WTC11 (cell line): ENCODE measurements around the gene RRAD. TPM values are rescaled to one million over a fixed set of nuclear protein-coding genes. Genes with fewer than 3 reads are reported as not detected.

Experiments
- ATAC-seq: fragments of 200-7000 bp; cut with Tn5 transposase; 2 replicates; pipeline ENCODE4 v1.10.0; 2021; ENCODE audit warnings: mild to moderate bottlenecking, moderate library complexity
- CTCF ChIA-PET: fragments of 300-600 bp; sonication (Branson Sonifier 250); formaldehyde crosslinking; loops from one replicate; lab custom pipeline; 2021; ENCODE audit warnings: antibody characterized with exemption; lab: Charles Lee
- POLR2A ChIA-PET: fragments of 350-600 bp; sonication (Branson Sonifier 250); formaldehyde crosslinking; loops from one replicate; lab custom pipeline; 2021; ENCODE audit warnings: antibody characterized with exemption; lab: Charles Lee
- DNase-seq: peaks from one replicate; pipeline ENCODE4 v3.0.0; 2021; ENCODE audit warnings: low spot score
- H3K27ac Mint-ChIP-seq: 2 replicates; pipeline ENCODE4 v1.8.0; 2021; ENCODE audit warnings: mixed read lengths
- H3K27me3 Mint-ChIP-seq: 2 replicates; pipeline ENCODE4 v1.8.0; 2021; ENCODE audit warnings: low read depth, mild to moderate bottlenecking, moderate library complexity, mixed read lengths
- H3K36me3 Mint-ChIP-seq: 2 replicates; pipeline ENCODE4 v1.8.0; 2021; ENCODE audit warnings: mixed read lengths
- H3K4me1 Mint-ChIP-seq: 2 replicates; pipeline ENCODE4 v1.8.0; 2022; ENCODE audit warnings: mixed read lengths
- H3K4me3 Mint-ChIP-seq: 2 replicates; pipeline ENCODE4 v1.8.0; 2021; ENCODE audit warnings: mild to moderate bottlenecking, moderate library complexity, mixed read lengths
- H3K9me3 Mint-ChIP-seq: 2 replicates; pipeline ENCODE4 v1.8.0; 2021; ENCODE audit warnings: mixed read lengths
- FOXJ3 ChIP-seq: sonication (generic); formaldehyde crosslinking; IDR thresholded peaks from 2 replicates; pipeline ENCODE4 v1.9.0; 2021; ENCODE audit warnings: missing genetic modification reagents, mild to moderate bottlenecking, borderline replicate concordance
- MYBL2 ChIP-seq: sonication (generic); formaldehyde crosslinking; IDR thresholded peaks from 2 replicates; pipeline ENCODE4 v1.8.1; 2023; ENCODE audit warnings: mild to moderate bottlenecking, moderate library complexity, missing genetic modification reagents
- NFYB ChIP-seq: sonication (generic); formaldehyde crosslinking; conservative IDR thresholded peaks from 2 replicates; pipeline ENCODE4 v1.8.0; 2022; ENCODE audit warnings: low read depth, missing genetic modification reagents
- NR1H2 ChIP-seq: sonication (generic); formaldehyde crosslinking; IDR thresholded peaks from 2 replicates; pipeline ENCODE4 v1.9.0; 2021; ENCODE audit warnings: mild to moderate bottlenecking, moderate library complexity, missing genetic modification reagents
- OVOL2 ChIP-seq: fragments of 250-450 bp; sonication (Bioruptor Pico); IDR thresholded peaks from 2 replicates; pipeline ENCODE4 v1.9.0; 2021; ENCODE audit warnings: mild to moderate bottlenecking, borderline replicate concordance
- RELA ChIP-seq: sonication (generic); formaldehyde crosslinking; IDR thresholded peaks from 2 replicates; pipeline ENCODE4 v1.8.1; 2022; ENCODE audit warnings: missing genetic modification reagents, mild to moderate bottlenecking, borderline replicate concordance
- TEAD1 ChIP-seq: sonication (generic); formaldehyde crosslinking; IDR thresholded peaks from 2 replicates; pipeline ENCODE4 v1.8.0; 2022; ENCODE audit warnings: mild to moderate bottlenecking, missing genetic modification reagents
- total RNA-seq: library from RNA; stranded (reverse); gene quantifications from 3 replicates; pipeline ENCODE4 v1.2.3, GENCODE V29; 2021
- TF ChIP-seq, protein P1 (sequence below): fragments of 250-450 bp; sonication (Bioruptor Pico); IDR thresholded peaks from 2 replicates; pipeline ENCODE4 v1.9.0; 2021; ENCODE audit warnings: mild to moderate bottlenecking
- TF ChIP-seq, protein P2 (sequence below): sonication (generic); formaldehyde crosslinking; IDR thresholded peaks from 2 replicates; pipeline ENCODE4 v1.8.0; 2022; ENCODE audit warnings: missing genetic modification reagents
- TF ChIP-seq, protein P3 (sequence below): sonication (generic); formaldehyde crosslinking; IDR thresholded peaks from 2 replicates; pipeline ENCODE4 v1.8.1; 2022; ENCODE audit warnings: low read depth, mild to moderate bottlenecking, moderate library complexity, missing genetic modification reagents, borderline replicate concordance
- TF ChIP-seq, protein P4 (sequence below): sonication (generic); formaldehyde crosslinking; IDR thresholded peaks from 2 replicates; pipeline ENCODE4 v1.8.1; 2022; ENCODE audit warnings: missing genetic modification reagents, borderline replicate concordance
- TF ChIP-seq, protein P5 (sequence below): fragments of 250-450 bp; sonication (Bioruptor Pico); IDR thresholded peaks from 2 replicates; pipeline ENCODE4 v1.9.0; 2021; ENCODE audit warnings: mild to moderate bottlenecking, borderline replicate concordance

Gene RRAD
- total RNA-seq, 1 experiment from 2014 or later = 0.52 TPM

DNA sequence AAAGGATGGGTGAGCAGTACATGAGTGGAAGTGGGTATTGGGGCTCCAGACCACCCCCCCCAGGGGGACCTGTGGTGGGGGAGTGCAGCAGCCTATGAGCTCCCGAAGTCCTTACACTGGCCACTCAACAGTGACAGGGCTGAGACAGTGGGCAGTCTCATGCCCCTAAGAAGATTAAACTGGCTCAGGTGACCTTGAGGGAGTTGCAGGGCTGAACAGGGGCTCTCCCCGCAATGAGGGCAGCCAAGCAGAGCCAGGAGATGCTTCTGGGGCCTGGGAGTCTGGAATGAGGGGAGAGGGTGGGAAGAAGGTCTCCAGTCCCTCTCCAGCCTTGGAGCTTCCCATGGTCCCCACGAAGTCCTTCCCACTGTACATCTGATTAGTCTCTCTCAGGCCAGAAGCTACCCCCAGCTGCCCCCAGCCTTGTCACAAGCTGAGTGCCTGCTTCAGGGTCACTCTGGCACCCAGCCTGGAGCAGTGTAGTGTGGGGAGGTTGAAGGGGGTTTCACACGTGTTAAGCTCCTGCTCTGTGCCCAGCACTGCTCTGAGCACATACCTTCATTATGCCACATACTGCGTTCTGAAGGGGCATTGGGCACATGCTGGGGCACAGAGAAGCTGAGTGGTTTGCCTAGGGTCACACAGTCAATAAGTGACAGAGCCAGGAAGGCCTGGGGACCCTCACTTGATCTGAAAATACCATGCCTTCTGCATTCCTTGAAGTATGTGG, 5.6 kb downstream of the RRAD start:
- H3K36me3 Mint-ChIP-seq = no peaks in the 10 kb centered on the region
- ChIA-PET POLR2A (no interaction called here), CTCF (interaction anchor here (0.8 to 6.0 kb wide), 8 partner anchors 9 to 311 kb away, joined by 3 to 38 read pairs (median 5); partner anchors contain the start of genes CES3 and NAE1)
- TF ChIP-seq FOXJ3 (no peak), OVOL2 (CRISPR knock-in tag) (no peak), MYBL2 (CRISPR knock-in tag) (no peak), NR1H2 (CRISPR knock-in tag) (no peak), TEAD1 (CRISPR knock-in tag) (no peak)
- TF ChIP-seq, protein P1, sequence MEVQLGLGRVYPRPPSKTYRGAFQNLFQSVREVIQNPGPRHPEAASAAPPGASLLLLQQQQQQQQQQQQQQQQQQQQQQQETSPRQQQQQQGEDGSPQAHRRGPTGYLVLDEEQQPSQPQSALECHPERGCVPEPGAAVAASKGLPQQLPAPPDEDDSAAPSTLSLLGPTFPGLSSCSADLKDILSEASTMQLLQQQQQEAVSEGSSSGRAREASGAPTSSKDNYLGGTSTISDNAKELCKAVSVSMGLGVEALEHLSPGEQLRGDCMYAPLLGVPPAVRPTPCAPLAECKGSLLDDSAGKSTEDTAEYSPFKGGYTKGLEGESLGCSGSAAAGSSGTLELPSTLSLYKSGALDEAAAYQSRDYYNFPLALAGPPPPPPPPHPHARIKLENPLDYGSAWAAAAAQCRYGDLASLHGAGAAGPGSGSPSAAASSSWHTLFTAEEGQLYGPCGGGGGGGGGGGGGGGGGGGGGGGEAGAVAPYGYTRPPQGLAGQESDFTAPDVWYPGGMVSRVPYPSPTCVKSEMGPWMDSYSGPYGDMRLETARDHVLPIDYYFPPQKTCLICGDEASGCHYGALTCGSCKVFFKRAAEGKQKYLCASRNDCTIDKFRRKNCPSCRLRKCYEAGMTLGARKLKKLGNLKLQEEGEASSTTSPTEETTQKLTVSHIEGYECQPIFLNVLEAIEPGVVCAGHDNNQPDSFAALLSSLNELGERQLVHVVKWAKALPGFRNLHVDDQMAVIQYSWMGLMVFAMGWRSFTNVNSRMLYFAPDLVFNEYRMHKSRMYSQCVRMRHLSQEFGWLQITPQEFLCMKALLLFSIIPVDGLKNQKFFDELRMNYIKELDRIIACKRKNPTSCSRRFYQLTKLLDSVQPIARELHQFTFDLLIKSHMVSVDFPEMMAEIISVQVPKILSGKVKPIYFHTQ (CRISPR knock-in tag) = no peak
- TF ChIP-seq, protein P2, sequence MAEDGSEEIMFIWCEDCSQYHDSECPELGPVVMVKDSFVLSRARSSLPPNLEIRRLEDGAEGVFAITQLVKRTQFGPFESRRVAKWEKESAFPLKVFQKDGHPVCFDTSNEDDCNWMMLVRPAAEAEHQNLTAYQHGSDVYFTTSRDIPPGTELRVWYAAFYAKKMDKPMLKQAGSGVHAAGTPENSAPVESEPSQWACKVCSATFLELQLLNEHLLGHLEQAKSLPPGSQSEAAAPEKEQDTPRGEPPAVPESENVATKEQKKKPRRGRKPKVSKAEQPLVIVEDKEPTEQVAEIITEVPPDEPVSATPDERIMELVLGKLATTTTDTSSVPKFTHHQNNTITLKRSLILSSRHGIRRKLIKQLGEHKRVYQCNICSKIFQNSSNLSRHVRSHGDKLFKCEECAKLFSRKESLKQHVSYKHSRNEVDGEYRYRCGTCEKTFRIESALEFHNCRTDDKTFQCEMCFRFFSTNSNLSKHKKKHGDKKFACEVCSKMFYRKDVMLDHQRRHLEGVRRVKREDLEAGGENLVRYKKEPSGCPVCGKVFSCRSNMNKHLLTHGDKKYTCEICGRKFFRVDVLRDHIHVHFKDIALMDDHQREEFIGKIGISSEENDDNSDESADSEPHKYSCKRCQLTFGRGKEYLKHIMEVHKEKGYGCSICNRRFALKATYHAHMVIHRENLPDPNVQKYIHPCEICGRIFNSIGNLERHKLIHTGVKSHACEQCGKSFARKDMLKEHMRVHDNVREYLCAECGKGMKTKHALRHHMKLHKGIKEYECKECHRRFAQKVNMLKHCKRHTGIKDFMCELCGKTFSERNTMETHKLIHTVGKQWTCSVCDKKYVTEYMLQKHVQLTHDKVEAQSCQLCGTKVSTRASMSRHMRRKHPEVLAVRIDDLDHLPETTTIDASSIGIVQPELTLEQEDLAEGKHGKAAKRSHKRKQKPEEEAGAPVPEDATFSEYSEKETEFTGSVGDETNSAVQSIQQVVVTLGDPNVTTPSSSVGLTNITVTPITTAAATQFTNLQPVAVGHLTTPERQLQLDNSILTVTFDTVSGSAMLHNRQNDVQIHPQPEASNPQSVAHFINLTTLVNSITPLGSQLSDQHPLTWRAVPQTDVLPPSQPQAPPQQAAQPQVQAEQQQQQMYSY (CRISPR knock-in tag) = no peak
- H3K4me1 Mint-ChIP-seq = no peaks in the 10 kb centered on the region
- no peak overlapping the region for H3K4me3 Mint-ChIP-seq
- no peak overlapping the region; the same call in 1 of the 2 replicates for H3K27ac Mint-ChIP-seq
- no peak for ATAC-seq
- H3K27me3 Mint-ChIP-seq = peaks cover 26% of the 10 kb centered on the region
- no peaks in the 10 kb centered on the region for H3K9me3 Mint-ChIP-seq
- no peak for DNase-seq

DNA sequence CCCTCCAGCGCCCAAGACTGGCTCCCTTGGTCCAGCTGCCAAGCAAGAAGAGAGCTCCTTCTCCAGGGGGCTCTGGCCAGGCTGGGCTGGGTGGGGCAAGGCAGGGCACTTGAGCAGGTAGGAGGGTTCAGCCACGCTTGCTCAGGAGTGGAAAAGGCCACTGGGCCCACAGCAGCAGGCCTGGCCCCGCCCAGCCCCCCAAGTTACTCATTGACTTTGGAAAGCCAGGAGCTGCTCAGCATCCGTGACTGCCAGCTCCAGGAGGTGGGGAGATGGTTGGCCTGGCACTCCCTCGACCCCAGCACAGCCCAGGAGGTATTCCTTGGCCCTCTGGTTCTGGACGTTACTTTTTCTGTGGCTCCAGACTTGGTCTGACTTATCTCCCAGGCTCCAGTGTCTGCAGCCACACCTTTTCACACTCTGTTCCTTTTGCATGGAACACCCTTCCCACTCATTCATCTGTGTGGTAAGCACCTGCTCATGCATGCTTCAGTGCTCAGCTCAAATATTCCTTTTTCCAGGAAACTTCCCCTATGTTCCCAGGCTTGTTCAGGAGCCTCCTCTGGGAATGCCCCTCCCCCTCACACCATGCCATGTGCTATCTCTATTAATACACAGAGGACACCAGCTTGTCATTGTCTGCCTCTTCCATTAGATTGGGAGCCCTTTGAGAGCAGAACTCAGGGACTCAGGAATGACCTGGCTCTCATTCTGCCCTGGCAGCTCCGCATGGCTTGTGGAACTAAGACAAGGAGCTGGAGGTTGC, 6.3 kb downstream of the RRAD start, which contains the start of gene CDH16:
CDH16 (minus strand) TSS at position 83 of the 766 bp plus-strand sequence. CDS start 820 bp downstream, outside the sequence.
- Mint-ChIP-seq H3K27ac (no peak within 1 kb of the TSS; the same call in 1 of the 2 replicates), H3K36me3 (no peaks in the 10 kb centered on the region), H3K4me3 (no peak within 1 kb of the TSS), H3K4me1 (no peaks in the 10 kb centered on the region), H3K27me3 (peaks cover 19% of the 10 kb centered on the region), H3K9me3 (no peaks in the 10 kb centered on the region)
- CTCF ChIA-PET = interaction anchor here (0.6 to 6.0 kb wide), 9 partner anchors 9 to 198 kb away, joined by 3 to 38 read pairs (median 3); partner anchors contain the start of genes CES3 and NAE1
- no peak for ATAC-seq
- POLR2A ChIA-PET = no interaction called here
- no peak for DNase-seq
- TF ChIP-seq, protein P3, sequence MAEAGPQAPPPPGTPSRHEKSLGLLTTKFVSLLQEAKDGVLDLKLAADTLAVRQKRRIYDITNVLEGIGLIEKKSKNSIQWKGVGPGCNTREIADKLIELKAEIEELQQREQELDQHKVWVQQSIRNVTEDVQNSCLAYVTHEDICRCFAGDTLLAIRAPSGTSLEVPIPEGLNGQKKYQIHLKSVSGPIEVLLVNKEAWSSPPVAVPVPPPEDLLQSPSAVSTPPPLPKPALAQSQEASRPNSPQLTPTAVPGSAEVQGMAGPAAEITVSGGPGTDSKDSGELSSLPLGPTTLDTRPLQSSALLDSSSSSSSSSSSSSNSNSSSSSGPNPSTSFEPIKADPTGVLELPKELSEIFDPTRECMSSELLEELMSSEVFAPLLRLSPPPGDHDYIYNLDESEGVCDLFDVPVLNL (CRISPR knock-in tag) = no peak
- TF ChIP-seq, protein P2 (CRISPR knock-in tag) = no peak
- no peak for TF ChIP-seq RELA (CRISPR knock-in tag)
- TF ChIP-seq NFYB (CRISPR knock-in tag) = no peak
- TF ChIP-seq, protein P4, sequence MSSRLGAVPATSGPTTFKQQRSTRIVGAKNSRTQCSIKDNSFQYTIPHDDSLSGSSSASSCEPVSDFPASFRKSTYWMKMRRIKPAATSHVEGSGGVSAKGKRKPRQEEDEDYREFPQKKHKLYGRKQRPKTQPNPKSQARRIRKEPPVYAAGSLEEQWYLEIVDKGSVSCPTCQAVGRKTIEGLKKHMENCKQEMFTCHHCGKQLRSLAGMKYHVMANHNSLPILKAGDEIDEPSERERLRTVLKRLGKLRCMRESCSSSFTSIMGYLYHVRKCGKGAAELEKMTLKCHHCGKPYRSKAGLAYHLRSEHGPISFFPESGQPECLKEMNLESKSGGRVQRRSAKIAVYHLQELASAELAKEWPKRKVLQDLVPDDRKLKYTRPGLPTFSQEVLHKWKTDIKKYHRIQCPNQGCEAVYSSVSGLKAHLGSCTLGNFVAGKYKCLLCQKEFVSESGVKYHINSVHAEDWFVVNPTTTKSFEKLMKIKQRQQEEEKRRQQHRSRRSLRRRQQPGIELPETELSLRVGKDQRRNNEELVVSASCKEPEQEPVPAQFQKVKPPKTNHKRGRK (CRISPR knock-in tag) = no peak
- TF ChIP-seq, protein P5, sequence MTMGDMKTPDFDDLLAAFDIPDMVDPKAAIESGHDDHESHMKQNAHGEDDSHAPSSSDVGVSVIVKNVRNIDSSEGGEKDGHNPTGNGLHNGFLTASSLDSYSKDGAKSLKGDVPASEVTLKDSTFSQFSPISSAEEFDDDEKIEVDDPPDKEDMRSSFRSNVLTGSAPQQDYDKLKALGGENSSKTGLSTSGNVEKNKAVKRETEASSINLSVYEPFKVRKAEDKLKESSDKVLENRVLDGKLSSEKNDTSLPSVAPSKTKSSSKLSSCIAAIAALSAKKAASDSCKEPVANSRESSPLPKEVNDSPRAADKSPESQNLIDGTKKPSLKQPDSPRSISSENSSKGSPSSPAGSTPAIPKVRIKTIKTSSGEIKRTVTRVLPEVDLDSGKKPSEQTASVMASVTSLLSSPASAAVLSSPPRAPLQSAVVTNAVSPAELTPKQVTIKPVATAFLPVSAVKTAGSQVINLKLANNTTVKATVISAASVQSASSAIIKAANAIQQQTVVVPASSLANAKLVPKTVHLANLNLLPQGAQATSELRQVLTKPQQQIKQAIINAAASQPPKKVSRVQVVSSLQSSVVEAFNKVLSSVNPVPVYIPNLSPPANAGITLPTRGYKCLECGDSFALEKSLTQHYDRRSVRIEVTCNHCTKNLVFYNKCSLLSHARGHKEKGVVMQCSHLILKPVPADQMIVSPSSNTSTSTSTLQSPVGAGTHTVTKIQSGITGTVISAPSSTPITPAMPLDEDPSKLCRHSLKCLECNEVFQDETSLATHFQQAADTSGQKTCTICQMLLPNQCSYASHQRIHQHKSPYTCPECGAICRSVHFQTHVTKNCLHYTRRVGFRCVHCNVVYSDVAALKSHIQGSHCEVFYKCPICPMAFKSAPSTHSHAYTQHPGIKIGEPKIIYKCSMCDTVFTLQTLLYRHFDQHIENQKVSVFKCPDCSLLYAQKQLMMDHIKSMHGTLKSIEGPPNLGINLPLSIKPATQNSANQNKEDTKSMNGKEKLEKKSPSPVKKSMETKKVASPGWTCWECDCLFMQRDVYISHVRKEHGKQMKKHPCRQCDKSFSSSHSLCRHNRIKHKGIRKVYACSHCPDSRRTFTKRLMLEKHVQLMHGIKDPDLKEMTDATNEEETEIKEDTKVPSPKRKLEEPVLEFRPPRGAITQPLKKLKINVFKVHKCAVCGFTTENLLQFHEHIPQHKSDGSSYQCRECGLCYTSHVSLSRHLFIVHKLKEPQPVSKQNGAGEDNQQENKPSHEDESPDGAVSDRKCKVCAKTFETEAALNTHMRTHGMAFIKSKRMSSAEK (CRISPR knock-in tag) = no peak
